AG04449 (cell line): ENCODE results near the gene GOLT1A.

Experiments used
- CTCF ChIA-PET: fragments of 350-600 bp; formaldehyde crosslinking; extraction: SDS; loops from one replicate; lab custom pipeline; 2021; ENCODE audit warnings: antibody characterized with exemption; lab: Yijun Ruan, JAX
- POLR2A ChIA-PET: fragments of 400-600, 350-600 bp; formaldehyde crosslinking; extraction: SDS; loops from one replicate; lab custom pipeline; 2020; ENCODE audit warnings: antibody characterized with exemption, inconsistent platforms; lab: Yijun Ruan, JAX
- DNase-seq: peaks from one replicate; pipeline ENCODE4 v3.0.0-alpha.2; 2010; ENCODE audit warnings: low read depth, low spot score
- H3K4me3 ChIP-seq: 2 replicates; pipeline ENCODE4 v1.5.1; 2011; ENCODE audit warnings: low read depth, mild to moderate bottlenecking, control low read depth, low read length
- CTCF ChIP-seq: IDR thresholded peaks from one replicate; pipeline ENCODE4 v1.5.1; 2011; ENCODE audit warnings: mild to moderate bottlenecking, moderate library complexity, low read length, control low read depth, inconsistent platforms; ENCODE audit not compliant: insufficient read depth; ENCODE audit errors: missing control alignments

Gene GOLT1A

GRCh38 chr1:204205486-204205885 is 8.3 kb downstream of the GOLT1A start:
- no peak for DNase-seq
- no peak overlapping the region for H3K4me3 ChIP-seq
- POLR2A ChIA-PET, result no interaction called here
- TF ChIP-seq CTCF, result no peak
- CTCF ChIA-PET, result interaction anchor here (0.8 to 12.7 kb wide), 35 partner anchors 7 to 602 kb away, joined by 3 to 548 read pairs (median 18); partner anchors contain the start of genes ETNK2, GOLT1A, KISS1 and PLEKHA6

GRCh38 chr1:204204944-204205343 is 8.8 kb downstream of the GOLT1A start:
- TF ChIP-seq CTCF, result no peak
- no peak for DNase-seq
- H3K4me3 ChIP-seq, result no peak overlapping the region
- ChIA-PET CTCF (interaction anchor here (0.8 to 12.7 kb wide), 21 partner anchors 9 to 346 kb away, joined by 3 to 548 read pairs (median 24); partner anchors contain the start of genes GOLT1A, KISS1, PLEKHA6 and REN), POLR2A (no interaction called here)

- CTCF ChIA-PET, result interaction anchor here (4.1 to 12.7 kb wide), 3 partner anchors 12 to 159 kb away, joined by 28 to 548 read pairs (median 124); partner anchors contain the start of genes GOLT1A, PLEKHA6 and REN
- no peak for TF ChIP-seq CTCF
- POLR2A ChIA-PET, result no interaction called here
Measured at GRCh38 chr1:204203206-204203767, 10.5 kb downstream of the GOLT1A start.

GRCh38 chr1:204202481-204202880 is 11.3 kb downstream of the GOLT1A start:
- ChIA-PET CTCF (interaction anchor here (4.1 to 12.7 kb wide), 3 partner anchors 13 to 160 kb away, joined by 28 to 548 read pairs (median 124); partner anchors contain the start of genes GOLT1A, PLEKHA6 and REN), POLR2A (no interaction called here)
- TF ChIP-seq CTCF, result no peak
- no peak overlapping the region for H3K4me3 ChIP-seq
- no peak for DNase-seq

More at GRCh38 chr1:204203206-204203767, 10.5 kb downstream of the GOLT1A start:
- H3K4me3 ChIP-seq, result no peak overlapping the region
- no peak for DNase-seq

- TF ChIP-seq CTCF, result no peak
- CTCF ChIA-PET, result interaction anchor here (1.6 to 12.7 kb wide), 4 partner anchors 8 to 162 kb away, joined by 5 to 548 read pairs (median 17); partner anchors contain the start of genes GOLT1A and REN
- DNase-seq, result no peak
- POLR2A ChIA-PET, result no interaction called here
- no peak overlapping the region for H3K4me3 ChIP-seq
Measured at GRCh38 chr1:204201348-204202040, 12.3 kb downstream of the GOLT1A start.

- DNase-seq, result no peak
- no peak overlapping the region for H3K4me3 ChIP-seq
- TF ChIP-seq CTCF, result no peak
- CTCF ChIA-PET, result interaction anchor here (1.3 to 12.7 kb wide), 8 partner anchors 7 to 164 kb away, joined by 3 to 548 read pairs (median 11); partner anchors contain the start of genes GOLT1A and REN
- POLR2A ChIA-PET, result no interaction called here
Measured at GRCh38 chr1:204199579-204199978, 14.2 kb downstream of the GOLT1A start.
